ENCODE data around the gene PFDN4. TPM values are rescaled to one million over a fixed set of nuclear protein-coding genes. Genes with fewer than 3 reads are reported as not detected.

The PFDN4 gene
- total and polyA plus RNA-seq, 2 of the 4 experiments (the other 2 are of a cell fraction): 14.9 to 93.2 TPM

GRCh38 chr20:54205450-54205849, 2.4 kb upstream of the PFDN4 start:
- Histone ChIP-seq H3K23ac (ENCODE audit: low read depth, low read length) (no peak overlapping the region), H3K4me1 (ENCODE audit: control insufficient read depth, insufficient read depth, low read length) (peaks cover 3% of the 10 kb centered on the region; the same call in 1 of the 2 replicates), H4K20me1 (ENCODE audit: insufficient read depth, low read length) (peaks cover 13% of the 10 kb centered on the region; the same call in 1 of the 2 replicates), H3K4ac (ENCODE audit: low read depth, low read length) (no peak overlapping the region), H3K4me3 (ENCODE audit: insufficient read depth, low read depth, low read length) (no peak overlapping the region), H4K5ac (ENCODE audit: low read depth, low read length) (no peak overlapping the region), H3K4me2 (ENCODE audit: low read depth, low read length) (no peak overlapping the region), H3K79me1 (ENCODE audit: low read depth in 1 of 2, low read length in 2 of 2) (peaks cover 14 to 23% of the 10 kb centered on the region in 2 experiments), H3K56ac (ENCODE audit: extremely low read depth, insufficient read depth, low read length) (no peak overlapping the region), H3K9me1 (ENCODE audit: insufficient read depth, low read length) (peaks cover 3% of the 10 kb centered on the region; the same call in 1 of the 2 replicates), H3K14ac (replicated peaks; ENCODE audit: low read depth, low read length) (no peak overlapping the region), H2AK5ac (ENCODE audit: low read depth, low read length) (no peak overlapping the region), H3K9me3 (ENCODE audit: control insufficient read depth, insufficient read depth, low read length) (no peaks in the 10 kb centered on the region), H2AFZ (replicated peaks; ENCODE audit: low read length, poor library complexity) (no peak overlapping the region), H2BK15ac (ENCODE audit: low read depth, low read length) (no peak overlapping the region), H2AK9ac (replicated peaks; ENCODE audit: low read depth, low read length, poor library complexity) (no peak overlapping the region), H3K18ac (ENCODE audit: low read depth, low read length) (no peak overlapping the region), H3K27me3 (ENCODE audit: control insufficient read depth, insufficient read depth, low read length) (peaks cover 7% of the 10 kb centered on the region; the same call in 1 of the 2 replicates), H4K91ac (ENCODE audit: insufficient read depth, low read depth, low read length) (no peak overlapping the region), H2BK120ac (ENCODE audit: low read depth, low read length) (no peak overlapping the region), H2BK5ac (ENCODE audit: low read depth, low read length, poor library complexity, severe bottlenecking) (no peak overlapping the region), H2BK20ac (ENCODE audit: low read depth, low read length) (no peak overlapping the region), H3K36me3 (ENCODE audit: control insufficient read depth, insufficient read depth, low read length) (no peaks in the 10 kb centered on the region), H4K8ac (ENCODE audit: low read depth in 2 of 2, low read length in 2 of 2) (no peak overlapping the region), H3K27ac (ENCODE audit: insufficient read depth, low read length) (no peak overlapping the region), H3K9ac (ENCODE audit: low read depth, low read length) (no peak overlapping the region)
- intact Hi-C loops (cut with micrococcal nuclease) (no loop called here), dilution Hi-C loops (cut with HindIII; ENCODE audit: low sequenced_read_pairs, unreplicated experiment) (no loop called here), in situ Hi-C loops (cut with MboI; ENCODE audit: low sequenced_read_pairs) (loop anchor here (10.0 kb wide), 1 partner anchor 631 kb away; no protein-coding TSS in a partner anchor)
- DNase-seq: no peak
- BruUV-seq (replicated peaks): no TSS peak
- ChIA-PET POLR2A (ENCODE audit: unreplicated experiment) (no interaction called here), CTCF (interaction anchor here (1.0 kb wide), 1 partner anchor 102 kb away, joined by 3 read pairs; no protein-coding TSS in a partner anchor)
- TF ChIP-seq CHD1 (IDR thresholded peaks at IDR 0.05; ENCODE audit: low read depth, low read length) (no peak), ELK1 (IDR thresholded peaks at IDR 0.05; ENCODE audit: borderline replicate concordance, low read depth, low read length) (no peak), CTCF (conservative IDR thresholded peaks at IDR 0.05; ENCODE audit: low read depth, low read length) (no peak), NFE2L2 (IDR thresholded peaks at IDR 0.05; ENCODE audit: low read depth, low read length) (no peak), MXI1 (IDR thresholded peaks at IDR 0.05; ENCODE audit: borderline replicate concordance, low read depth, low read length) (no peak), USF2 (IDR thresholded peaks at IDR 0.05; ENCODE audit: low read depth, low read length) (no peak), BHLHE40 (IDR thresholded peaks at IDR 0.05; ENCODE audit: low read depth, low read length) (no peak), RAD21 (IDR thresholded peaks at IDR 0.05; ENCODE audit: low read length) (no peak), MAFK (IDR thresholded peaks at IDR 0.05; ENCODE audit: low read depth, low read length) (no peak), RFX5 (IDR thresholded peaks at IDR 0.05; ENCODE audit: low read depth, low read length) (no peak), CEBPB (IDR thresholded peaks at IDR 0.05; ENCODE audit: low read depth, low read length) (no peak), POLR2A (IDR thresholded peaks at IDR 0.05; ENCODE audit: low read depth, low read length) (no peak), SMC3 (IDR thresholded peaks at IDR 0.05; ENCODE audit: low read depth, low read length) (no peak)
- 83% methylated on average over 1 of the region's 8 CpGs; no CpG with 5 or more reads in 1 of the 2 experiments for WGBS, 2 experiments (ENCODE audit: extremely low coverage in 2 of 2, insufficient read length in 1 of 2)
- ATAC-seq (ENCODE audit: low read depth): no peak
